Measurements from ENCODE around the gene GPATCH2.

GPATCH2 gene

DNA sequence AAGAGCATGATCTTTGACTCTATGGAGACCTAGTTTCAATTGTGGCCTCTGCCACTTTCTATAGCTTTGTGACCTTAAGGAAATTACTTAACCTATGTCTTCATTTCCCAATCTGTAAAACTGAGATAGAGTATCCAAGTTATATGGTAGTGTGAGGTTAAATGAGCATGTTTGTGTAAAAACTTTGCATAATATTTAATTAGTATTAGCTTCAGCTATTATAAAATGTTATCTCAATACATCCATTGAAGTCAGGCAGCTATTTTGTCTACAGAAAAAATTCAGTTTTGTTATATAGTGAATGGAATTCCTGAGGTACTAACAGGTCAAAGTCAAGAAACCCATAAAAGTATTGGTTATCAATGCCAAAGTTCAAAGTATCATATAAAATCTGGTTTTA is 53.6 kb downstream of the GPATCH2 start:
- DNase-seq, result no peak

DNA sequence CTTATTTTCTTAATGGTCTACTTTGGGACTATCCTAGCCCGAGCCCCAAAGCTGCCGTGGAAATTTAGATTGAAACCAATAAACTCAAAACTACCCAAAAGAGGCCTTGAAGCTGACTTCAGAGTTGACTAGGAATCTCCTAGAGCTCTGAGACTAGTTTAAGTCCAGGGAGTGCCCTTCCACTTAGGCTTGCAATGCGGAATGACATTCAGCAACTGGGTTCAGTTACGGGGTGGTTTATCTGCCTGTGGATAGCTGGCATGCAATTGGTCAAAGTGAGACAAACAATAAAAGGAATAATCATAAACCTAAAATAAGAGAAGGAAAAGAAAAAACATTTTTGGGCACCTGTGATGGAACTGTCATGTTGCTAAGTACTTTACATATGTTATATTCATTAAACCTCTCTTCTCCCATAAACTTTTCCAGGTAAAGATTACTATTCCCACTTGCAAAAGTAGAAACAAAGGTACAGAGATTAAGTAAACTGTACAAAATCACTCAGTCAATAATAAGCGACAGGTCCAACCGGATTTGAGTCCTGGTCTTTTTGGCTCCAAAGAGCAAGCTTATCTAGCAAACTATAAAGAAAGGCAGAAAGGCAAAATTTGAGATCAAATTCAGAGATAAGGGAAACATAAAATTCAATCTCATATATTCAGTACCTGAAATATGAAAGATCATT is 56.5 kb downstream of the GPATCH2 start:
- no peak for DNase-seq

DNA sequence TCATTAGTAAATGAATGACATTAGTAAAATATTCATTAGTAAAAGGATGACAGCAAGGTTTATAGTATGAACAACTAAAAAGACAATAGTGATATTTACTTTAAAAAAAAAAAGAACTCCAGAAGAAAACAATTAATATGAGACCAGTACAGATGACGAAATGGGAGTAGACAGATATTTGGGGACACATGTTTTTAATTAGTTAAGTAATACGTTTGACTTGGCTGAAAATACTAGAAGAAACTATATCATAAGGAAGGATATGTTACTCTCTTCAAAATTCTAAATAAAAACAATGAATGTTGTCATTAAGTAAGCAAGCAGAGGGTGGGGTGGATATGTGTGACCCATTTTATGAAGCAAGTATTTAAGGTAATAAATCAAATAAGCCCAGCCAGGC is 61.9 kb downstream of the GPATCH2 start:
- DNase-seq, result no peak

DNA sequence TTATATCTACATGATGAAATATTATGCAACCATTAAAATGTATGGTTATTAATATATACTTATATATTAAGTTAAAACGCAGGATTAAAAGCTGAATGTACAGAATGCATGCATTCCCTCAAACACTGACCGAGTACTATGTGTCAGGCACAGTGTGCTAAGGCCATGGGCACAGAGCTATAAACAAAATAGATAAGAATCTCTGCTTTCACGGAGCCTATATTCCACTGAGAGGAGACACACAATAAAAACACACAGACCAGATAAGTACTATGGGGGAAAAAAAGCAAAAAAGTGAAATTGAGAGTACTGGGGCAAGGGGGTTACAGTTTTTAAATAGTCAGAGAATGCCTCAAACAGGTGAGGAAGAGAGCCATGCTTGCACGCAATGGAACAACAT is 62.7 kb downstream of the GPATCH2 start:
- no peak for DNase-seq

DNA sequence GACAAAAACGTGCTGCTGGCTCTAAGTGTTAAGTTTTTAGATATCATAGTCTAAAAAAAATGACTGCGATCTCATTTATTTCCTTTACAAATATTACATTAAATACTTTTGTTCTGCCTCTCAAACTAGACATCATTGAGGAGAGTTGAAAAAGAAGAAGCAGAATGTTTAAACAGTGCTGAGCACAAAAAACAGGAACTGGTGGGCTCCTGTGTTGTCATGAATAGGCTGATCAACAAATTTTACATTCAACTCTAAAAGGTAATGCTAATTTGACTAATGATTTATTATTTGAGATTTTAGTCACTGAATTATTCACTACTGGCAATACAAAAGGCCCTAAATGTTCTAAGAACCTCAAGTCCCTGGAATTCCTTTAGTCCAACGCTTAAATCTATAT is 66.1 kb downstream of the GPATCH2 start:
- DNase-seq, result no peak

DNA sequence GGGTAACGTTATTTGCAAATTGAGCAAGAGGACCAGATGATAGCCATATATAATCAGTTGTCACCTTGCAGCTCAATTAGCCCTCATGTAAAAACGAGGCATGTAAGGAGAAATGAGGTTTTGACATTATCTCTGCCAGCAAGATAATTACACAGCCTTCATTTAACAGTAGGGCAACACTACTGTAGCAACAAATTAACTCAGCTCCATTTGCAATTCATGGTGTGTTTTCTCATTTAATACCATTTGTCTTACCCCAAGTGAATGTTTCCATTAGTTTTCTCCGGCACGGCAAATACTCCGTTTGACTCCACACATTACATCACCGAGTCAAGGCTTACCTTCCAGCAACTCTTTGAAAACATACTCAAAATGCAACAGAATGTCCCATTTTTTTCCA is 66.7 kb downstream of the GPATCH2 start:
- no peak for DNase-seq

DNA sequence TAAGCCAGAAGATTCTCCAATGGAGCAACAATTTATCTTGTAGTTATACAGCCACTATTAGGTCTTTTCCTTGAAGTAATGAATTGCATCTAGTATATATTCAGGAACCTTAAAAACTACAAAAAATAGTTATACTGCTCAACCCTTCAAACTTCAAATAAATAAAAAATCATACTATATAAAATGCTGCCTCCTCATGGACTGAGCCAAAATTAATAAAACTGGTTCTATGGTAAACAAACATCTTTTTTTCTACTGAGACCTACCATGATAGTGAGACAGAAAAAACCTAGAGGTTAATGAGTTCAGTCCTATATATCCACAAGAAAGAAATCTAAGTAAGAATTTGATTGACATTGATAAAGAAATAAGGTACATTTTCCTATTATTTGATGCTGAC is 67.7 kb downstream of the GPATCH2 start:
- no peak for DNase-seq

DNA sequence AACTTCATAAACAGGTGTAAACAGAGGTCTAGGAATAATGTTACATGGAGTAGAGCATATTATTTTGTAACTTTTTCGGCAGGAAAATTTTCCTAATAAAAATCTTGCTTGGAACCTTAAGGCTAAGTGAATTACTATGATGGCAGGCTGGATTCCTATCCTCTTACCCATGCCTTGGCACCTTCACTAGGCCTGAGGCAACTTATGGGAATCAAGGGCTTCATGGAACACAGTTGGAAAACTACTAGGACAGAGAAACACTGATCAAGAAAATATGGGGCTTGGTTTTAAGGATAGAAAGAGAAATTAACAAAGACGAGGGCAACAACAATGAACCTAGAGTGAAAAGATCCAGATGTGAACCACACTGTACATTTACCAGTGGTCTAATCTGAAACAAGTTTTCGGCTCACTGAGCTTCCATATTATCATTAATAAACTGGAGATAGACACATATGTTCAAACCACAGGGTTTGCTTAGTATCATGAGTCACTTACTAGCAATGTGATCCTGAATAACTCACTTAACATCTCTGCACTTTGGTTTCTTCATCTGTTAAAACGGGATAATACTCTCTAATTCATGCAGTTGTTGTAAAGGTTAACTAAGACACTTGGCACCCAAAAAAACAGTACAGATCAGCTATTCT is 68.5 kb downstream of the GPATCH2 start:
- no peak for DNase-seq

DNA sequence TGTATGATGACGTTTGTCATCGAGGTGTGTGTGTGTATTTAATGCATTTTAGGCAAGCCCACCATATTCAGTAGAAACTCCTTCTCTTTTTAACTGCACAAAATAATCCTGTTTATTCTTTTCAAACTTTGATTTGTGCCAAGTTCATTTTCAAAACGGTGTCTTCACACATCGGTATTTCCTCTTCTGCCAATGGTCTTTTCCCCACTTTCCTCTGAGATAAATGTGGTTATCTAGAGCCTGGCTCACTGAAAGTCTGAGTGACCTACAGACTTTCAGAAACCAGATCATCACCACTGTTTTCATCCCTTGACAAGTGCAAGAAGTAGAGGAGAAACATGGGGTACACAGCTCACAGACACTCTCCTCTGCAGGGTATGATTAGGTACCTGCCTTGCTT is 69.4 kb downstream of the GPATCH2 start:
- DNase-seq, result no peak

DNA sequence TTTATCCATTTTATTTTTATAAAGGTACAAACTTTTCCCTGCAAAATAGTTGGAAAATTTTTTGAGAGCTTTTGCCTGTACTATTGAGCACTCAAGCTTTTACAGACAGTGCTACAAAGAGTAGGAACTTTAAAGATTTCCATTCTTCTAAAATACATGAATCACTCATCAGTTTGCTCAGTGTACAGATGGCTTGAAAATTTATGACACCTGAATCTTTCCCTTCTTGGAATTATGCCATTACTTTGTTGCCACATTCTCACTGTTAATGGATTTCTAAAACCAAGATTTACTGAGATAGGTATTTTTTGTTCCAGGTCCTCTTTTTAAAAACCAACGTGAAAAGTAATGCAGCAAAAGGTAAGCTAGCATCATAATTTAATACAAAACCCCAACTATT is 76.0 kb downstream of the GPATCH2 start:
- DNase-seq, result no peak

DNA sequence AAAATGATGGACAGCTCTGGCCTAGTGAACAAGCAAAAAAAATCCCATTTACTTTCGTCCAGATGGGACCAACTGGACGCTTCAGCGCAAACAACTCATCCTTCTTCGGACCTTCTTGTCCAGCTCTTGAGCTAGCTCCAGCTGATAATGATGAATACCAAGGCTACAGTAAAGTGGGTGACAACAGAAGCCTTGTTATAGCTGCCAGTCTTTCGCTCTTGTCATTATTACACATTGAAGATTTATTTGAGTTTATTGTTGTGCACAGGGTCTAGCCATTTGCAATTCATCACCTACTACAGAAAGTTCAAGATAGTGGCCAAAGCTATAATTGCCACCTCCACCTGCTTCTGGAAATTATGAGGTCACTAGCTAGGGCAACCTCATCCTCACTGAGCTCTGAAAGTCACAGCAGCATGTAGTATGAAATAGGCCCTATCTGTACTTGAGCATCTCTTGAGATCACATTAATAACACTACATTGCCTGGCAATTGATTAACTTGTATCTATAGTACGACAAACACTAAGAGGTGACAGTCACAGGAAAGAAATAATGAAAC is 76.9 kb downstream of the GPATCH2 start:
- no peak for DNase-seq

DNA sequence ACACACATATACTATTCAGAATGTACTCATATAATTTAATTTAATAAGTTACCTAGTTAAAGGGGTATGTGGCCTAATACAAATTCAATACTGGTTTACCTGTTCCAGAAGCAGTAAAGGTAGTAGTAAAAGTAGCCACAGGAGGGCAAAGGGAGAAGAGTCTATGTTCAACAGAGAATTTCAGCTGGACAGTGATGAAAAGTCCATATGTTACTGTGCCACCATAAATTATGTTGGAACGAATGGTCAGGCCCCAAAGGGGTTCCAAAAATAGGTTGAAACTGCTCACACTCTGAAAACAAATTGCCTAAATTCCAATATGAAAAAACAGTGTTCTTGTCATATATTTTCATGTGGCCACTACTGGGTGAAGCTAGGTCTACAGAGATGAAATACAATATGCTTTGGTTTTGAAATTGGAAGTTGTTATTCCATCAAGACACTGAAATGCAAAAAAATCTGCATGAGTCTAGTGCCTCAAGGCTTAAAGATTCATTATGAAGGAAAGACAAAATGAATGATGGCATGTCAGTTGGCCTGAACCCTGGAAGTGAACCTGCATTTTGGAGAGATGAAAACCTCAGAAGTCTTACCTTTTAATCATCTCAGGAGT is 78.4 kb downstream of the GPATCH2 start:
- DNase-seq, result no peak

DNA sequence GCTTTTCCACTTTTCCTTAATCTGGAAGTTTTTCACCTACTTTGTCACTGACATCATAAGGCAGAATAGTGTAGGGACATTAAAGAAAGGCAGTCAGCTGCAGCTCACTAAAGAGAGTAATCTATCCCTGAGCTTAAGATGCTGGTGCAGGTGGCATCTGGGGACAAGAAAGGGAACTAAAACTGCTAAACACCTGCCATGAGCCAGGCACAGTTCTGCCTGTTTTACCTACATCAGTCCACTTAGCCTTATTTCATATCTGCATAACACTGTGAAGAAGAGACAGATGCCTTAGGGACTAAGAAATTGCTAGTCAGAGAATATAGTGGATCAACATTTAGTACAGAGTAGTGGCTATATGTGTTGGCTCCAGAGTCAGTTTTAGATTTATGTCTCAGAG is 88.1 kb downstream of the GPATCH2 start:
- no peak for DNase-seq

DNA sequence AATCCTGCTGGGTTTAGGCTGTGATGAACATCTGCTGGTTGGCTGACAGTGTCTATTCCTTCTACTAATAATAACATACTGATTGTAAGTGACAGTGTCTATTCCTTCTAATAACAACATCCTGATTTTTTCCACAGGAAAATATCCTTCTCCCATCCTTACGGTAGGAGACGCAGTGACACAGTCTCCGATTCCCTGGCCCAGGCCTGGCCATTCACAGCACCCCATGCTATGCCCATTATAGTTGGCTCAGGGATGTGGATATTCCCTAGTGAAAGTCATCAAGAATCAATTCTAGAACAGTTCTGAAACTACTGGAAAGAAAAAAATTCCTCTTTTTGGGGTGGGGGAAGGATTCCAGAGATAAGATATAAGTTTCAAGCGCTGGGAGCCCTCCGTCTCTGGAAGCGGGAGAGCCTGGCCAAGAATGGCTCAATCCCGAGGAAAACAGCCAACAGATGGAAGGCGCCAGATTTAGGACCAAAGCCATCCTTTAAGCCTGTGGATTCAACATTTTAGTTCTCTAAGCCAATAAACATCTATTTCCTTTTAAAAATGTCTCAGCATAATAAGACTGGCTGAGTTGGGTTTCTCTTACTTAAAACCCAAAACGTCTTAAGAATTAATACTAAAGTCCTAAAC is 88.6 kb downstream of the GPATCH2 start:
- no peak for DNase-seq

DNA sequence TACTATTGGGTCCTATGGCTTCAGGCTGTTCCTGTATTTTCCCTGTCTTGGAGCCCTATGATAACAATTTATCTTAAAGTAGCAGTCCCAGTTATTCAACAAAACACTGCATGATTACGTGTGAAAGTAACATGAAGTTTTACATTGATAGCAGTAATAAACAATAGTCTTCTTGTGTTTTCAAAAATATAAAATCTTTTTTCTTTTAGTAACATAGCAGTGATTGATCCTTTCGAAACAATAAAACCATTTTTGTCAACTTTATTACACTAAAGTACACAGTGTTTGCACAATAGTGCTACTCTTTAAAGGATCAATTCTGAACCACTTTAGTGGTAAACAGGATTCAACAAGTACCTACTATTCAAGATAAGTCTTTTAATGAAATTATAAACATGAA is 90.6 kb downstream of the GPATCH2 start:
- DNase-seq, result no peak

DNA sequence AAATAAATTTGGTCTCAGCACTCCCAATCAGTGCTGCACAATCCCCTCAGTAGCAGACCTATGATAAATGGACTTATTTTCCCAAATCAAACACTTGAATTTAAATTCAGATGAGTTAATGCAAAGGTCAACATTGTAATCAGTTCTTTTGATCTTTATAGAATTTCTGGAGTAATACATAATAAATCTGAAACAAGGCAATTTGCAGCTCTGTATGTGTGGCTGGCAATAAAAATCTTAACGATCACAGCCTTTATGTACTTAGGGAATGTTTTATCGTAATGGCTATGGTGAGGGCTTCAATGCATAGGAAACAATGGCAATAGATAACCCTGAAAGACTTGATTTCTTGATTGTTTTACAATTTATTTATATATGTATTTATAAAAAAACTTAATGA is 91.4 kb downstream of the GPATCH2 start:
- DNase-seq, result no peak

DNA sequence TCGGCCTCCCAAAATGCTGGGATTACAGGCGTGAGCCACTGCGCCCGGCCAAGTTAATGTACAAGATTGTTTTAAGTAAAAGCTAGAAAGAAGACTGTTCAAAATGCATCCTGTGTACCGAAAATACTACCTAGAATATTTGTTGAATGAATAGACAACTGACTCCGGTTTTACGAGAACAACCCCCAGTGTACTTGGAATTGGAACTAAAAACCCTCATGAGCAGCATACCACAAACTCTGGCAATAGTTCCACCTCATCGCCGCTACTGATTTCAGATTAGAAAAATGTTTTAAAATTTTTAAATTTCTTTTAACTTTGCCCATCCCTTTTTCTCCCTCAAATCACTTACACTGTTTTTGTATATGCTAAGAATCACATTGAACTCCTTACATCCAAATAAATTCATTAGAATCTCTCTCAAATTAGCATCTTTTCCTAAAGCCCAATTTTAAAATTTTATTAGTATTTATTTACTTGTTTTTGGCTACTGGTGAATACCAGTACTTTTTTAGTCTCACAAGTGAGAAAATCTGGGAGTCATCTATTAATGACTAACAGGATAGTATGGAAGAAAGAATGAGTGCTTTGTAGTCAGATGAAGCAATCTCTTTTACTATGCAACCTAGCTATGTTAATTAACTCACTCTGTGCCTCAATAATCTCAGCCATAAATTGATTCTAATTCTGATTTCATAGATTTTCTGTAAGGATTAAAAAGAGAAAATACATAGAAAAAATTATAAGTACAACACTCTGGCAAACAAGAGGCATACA is 95.1 kb downstream of the GPATCH2 start:
- no peak for DNase-seq

DNA sequence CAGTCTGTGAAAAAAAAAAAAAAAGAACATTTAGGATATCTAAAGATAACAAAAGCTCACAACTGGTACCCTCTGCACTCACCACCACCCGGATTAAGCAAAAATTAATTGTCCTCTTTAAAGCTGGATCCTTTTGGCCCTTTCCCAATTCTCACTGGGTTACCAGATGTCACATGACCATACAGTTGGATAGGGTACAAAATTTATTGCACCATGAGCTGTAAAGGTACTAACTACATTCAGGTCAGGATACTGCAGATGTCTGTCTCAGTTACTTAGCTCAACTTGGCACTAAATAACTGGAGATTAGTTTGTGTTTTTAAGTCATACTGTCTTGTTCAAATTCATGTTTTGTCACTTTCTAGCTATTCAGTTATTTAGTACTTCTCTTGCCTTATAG is 96.3 kb downstream of the GPATCH2 start:
- no peak for DNase-seq

DNA sequence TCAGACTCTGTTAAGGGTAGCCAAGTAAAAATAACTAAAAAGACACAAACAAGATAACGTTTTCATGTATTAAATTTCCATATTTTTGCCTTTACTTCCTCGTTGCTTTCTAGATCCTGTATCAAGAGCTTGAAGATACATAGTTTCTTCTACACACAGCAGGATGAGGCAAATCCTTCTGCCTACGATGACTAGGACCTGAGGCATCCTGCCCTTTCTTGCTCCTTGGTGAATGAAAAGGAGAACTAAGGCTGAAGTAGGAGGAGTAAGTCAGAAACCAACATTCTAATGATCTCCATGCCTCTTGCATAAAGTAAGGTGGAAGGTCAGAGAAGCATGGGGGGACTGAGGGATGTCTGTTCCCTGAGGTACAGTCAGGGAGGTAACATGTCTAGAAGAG is 102.6 kb downstream of the GPATCH2 start:
- DNase-seq, result no peak

DNA sequence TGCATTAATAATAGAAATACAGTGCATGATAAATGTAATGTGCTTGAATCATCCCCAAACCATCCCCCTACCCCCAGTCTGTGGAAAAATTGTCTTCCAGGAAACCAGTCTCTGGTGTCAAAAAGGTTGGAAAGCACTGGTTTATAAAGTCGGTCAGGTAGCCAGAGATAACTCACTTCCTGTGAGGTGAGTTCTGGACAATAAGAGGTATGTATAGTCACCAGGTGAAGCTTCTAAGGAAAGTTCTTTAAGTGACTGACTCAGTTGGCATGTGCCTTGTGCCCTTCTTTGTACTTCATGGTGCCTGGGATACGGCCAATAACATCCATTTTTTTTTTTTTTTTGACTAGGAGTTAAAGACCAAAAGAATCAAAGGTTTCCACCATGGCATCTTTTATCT is 103.7 kb downstream of the GPATCH2 start:
- no peak for DNase-seq

DNA sequence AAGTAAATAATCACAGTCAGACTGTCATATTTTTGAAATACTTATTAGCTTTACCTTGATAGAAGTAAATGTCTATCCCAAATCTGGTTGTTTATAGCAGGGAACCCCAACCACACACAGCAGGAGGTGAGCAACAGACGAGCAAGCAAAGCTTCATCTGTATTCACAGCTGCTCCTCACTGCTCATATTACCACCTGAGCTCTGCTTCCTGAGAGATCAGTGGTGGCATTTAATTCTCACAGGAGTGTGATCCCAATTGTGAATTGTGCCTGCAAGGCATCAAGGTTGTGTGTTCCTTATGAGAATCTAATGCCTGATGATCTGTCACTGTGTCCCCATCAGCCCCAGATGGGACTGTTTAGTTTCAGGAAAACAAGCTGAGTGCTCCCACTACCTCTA is 104.3 kb downstream of the GPATCH2 start:
- DNase-seq, result no peak

DNA sequence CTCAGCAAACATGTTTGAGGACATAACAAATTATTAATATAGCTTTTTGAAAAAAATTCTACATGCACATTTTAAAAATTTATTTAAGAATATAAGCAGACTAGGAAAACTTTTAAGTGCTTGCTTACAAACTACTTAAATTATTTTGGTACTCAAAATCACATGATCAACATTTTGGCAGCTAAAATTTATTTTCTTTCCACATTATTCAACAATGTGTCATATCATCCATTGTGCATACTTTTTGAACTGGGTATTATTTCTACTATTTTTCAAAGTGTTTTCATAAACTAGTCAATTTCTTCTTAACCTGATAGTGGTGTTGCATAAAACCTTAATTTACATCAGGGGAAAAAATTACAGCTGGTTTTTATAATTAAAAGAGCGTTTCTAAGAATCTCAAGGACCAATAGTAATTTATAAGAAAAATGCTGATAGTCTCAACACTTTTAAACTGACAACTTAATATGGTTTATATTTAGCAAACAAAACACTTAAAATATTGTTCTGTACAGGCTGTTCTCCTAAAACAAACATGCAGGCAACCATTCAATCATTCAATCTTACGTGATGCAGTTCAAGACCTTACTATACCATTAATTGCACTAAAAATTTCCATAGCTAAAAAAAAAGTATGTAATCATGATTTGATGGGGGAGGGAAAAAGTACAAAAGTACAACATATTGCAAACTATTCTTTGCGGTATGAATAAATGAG is 105.0 kb downstream of the GPATCH2 start:
- no peak for DNase-seq
